NCI-H128 (cell line): ENCODE measurements around the gene MAMLD1.

ENCODE experiments used
- DNase-seq: peaks from one replicate; lab custom pipeline; 2025; ENCODE audit not compliant: unreplicated experiment; lab: John Stamatoyannopoulos, UW

The MAMLD1 gene

GRCh38 chrX:150526692-150527091, 163.6 kb downstream of the MAMLD1 start:
- DNase-seq = no peak

GRCh38 chrX:150527108-150527507, 164.0 kb downstream of the MAMLD1 start:
- no peak for DNase-seq

GRCh38 chrX:150529587-150529986, 166.5 kb downstream of the MAMLD1 start:
- DNase-seq = no peak

- DNase-seq = no peak
Measured at GRCh38 chrX:150530821-150531220, 167.7 kb downstream of the MAMLD1 start.

- DNase-seq = no peak
Measured at GRCh38 chrX:150531467-150531866, 168.3 kb downstream of the MAMLD1 start.

- no peak for DNase-seq
Measured at GRCh38 chrX:150533863-150534262, 170.7 kb downstream of the MAMLD1 start.

GRCh38 chrX:150536455-150537116, 173.5 kb downstream of the MAMLD1 start:
- DNase-seq = no peak

GRCh38 chrX:150537851-150538250, 174.7 kb downstream of the MAMLD1 start:
- no peak for DNase-seq

GRCh38 chrX:150540965-150541364, 177.8 kb downstream of the MAMLD1 start:
- no peak for DNase-seq

GRCh38 chrX:150542846-150543229, 179.7 kb downstream of the MAMLD1 start:
- no peak for DNase-seq

GRCh38 chrX:150543230-150544155, 180.4 kb downstream of the MAMLD1 start:
- no peak for DNase-seq

- DNase-seq = no peak
Measured at GRCh38 chrX:150544222-150544787, 181.2 kb downstream of the MAMLD1 start.

GRCh38 chrX:150544835-150545770, 182.0 kb downstream of the MAMLD1 start:
- no peak for DNase-seq

- DNase-seq = no peak
Measured at GRCh38 chrX:150546711-150547153, 183.6 kb downstream of the MAMLD1 start.

GRCh38 chrX:150547375-150548115, 184.4 kb downstream of the MAMLD1 start:
- DNase-seq = no peak

GRCh38 chrX:150548251-150548650, 185.1 kb downstream of the MAMLD1 start:
- no peak for DNase-seq

GRCh38 chrX:150548684-150549083, 185.6 kb downstream of the MAMLD1 start:
- DNase-seq = no peak

- no peak for DNase-seq
Measured at GRCh38 chrX:150551963-150552362, 188.8 kb downstream of the MAMLD1 start.

- no peak for DNase-seq
Measured at GRCh38 chrX:150558424-150558823, 195.3 kb downstream of the MAMLD1 start.
